Activated CD4-positive, alpha-beta T cell treated with anti-CD3 and anti-CD28 coated beads, Interleukin-2, amount 50 U/mL, for 1 hour (primary cell): ENCODE data around the gene CSPG5.

ENCODE experiments used
- DNase-seq: peaks from one replicate; pipeline ENCODE4 v3.0.0-alpha.2; 2020

CSPG5 gene

GRCh38 chr3:47578691-47579632 lies at the start of gene CSPG5:
CSPG5 (minus strand) TSS chr3:47578865; CDS start chr3:47578693, 172 bp downstream.
- peak; percentile 16 for DNase-seq

GRCh38 chr3:47628426-47628825 lies 49.8 kb upstream of the CSPG5 start:
- DNase-seq: no peak

GRCh38 chr3:47622671-47623461 lies 44.2 kb upstream of the CSPG5 start:
- no peak for DNase-seq

- no peak for DNase-seq
Observed at GRCh38 chr3:47617086-47618010, 38.7 kb upstream of the CSPG5 start.

- no peak for DNase-seq
Observed at GRCh38 chr3:47614788-47615187, 36.1 kb upstream of the CSPG5 start.

- no peak for DNase-seq
Observed at GRCh38 chr3:47613722-47614121, 35.1 kb upstream of the CSPG5 start.

- no peak for DNase-seq
Observed at GRCh38 chr3:47612879-47613278, 34.2 kb upstream of the CSPG5 start.

GRCh38 chr3:47612178-47612577 lies 33.5 kb upstream of the CSPG5 start:
- DNase-seq: no peak

GRCh38 chr3:47611576-47611975 lies 32.9 kb upstream of the CSPG5 start:
- DNase-seq: no peak

GRCh38 chr3:47610583-47610982 lies 31.9 kb upstream of the CSPG5 start:
- DNase-seq: no peak

- no peak for DNase-seq
Observed at GRCh38 chr3:47607335-47607734, 28.7 kb upstream of the CSPG5 start.

- DNase-seq: no peak
Observed at GRCh38 chr3:47606165-47606564, 27.5 kb upstream of the CSPG5 start.

- DNase-seq: no peak
Observed at GRCh38 chr3:47605652-47606051, 27.0 kb upstream of the CSPG5 start.

- no peak for DNase-seq
Observed at GRCh38 chr3:47604145-47604544, 25.5 kb upstream of the CSPG5 start.

- DNase-seq: no peak
Observed at GRCh38 chr3:47603332-47603731, 24.7 kb upstream of the CSPG5 start.

GRCh38 chr3:47601281-47601680 lies 22.6 kb upstream of the CSPG5 start:
- DNase-seq: no peak

GRCh38 chr3:47594792-47595191 lies 16.1 kb upstream of the CSPG5 start:
- DNase-seq: no peak

- no peak for DNase-seq
Observed at GRCh38 chr3:47592066-47592795, 13.6 kb upstream of the CSPG5 start.

GRCh38 chr3:47590216-47590615 lies 11.6 kb upstream of the CSPG5 start:
- DNase-seq: no peak

- no peak for DNase-seq
Observed at GRCh38 chr3:47588587-47588986, 9.9 kb upstream of the CSPG5 start.

GRCh38 chr3:47588053-47588452 lies 9.4 kb upstream of the CSPG5 start:
- no peak for DNase-seq

GRCh38 chr3:47586746-47587145 lies 8.1 kb upstream of the CSPG5 start:
- DNase-seq: no peak
